Skeletal muscle tissue (tissue), 4 donors: ENCODE data around the gene UCP2. TPM values are rescaled to one million over a fixed set of nuclear protein-coding genes. Genes with fewer than 3 reads are reported as not detected.

Source experiments
- H3K27ac ChIP-seq: one replicate; pipeline ENCODE4 v1.7.0; 2013; ENCODE audit warnings: mild to moderate bottlenecking, low read depth, low read length, inconsistent platforms
- H3K27me3 ChIP-seq, 3 donors: one replicate each; pipeline ENCODE4 v1.7.0; 2013; ENCODE audit warnings: low read length in 3 of 3; ENCODE audit not compliant: control insufficient read depth in 3 of 3, insufficient read depth in 3 of 3
- H3K36me3 ChIP-seq, 3 donors: one replicate each; pipeline ENCODE4 v1.7.0; 2013; ENCODE audit warnings: low read length in 3 of 3; ENCODE audit not compliant: control insufficient read depth in 3 of 3, insufficient read depth in 3 of 3
- H3K4me1 ChIP-seq, 3 donors: one replicate each; pipeline ENCODE4 v1.7.0; 2013; ENCODE audit warnings: low read length in 3 of 3, mild to moderate bottlenecking in 3 of 3; ENCODE audit not compliant: control insufficient read depth in 3 of 3, insufficient read depth in 3 of 3
- H3K4me3 ChIP-seq, 3 donors: one replicate each; pipeline ENCODE4 v1.7.0; 2013; ENCODE audit warnings: low read length in 3 of 3
- H3K9ac ChIP-seq, 3 donors: one replicate each; pipeline ENCODE4 v1.7.0; 2013; ENCODE audit warnings: low read length in 3 of 3, mild to moderate bottlenecking in 3 of 3, moderate library complexity in 2 of 3, low read depth in 1 of 3
- H3K9me3 ChIP-seq, 3 donors: one replicate each; pipeline ENCODE4 v1.7.0; 2013; ENCODE audit warnings: low read length in 3 of 3; ENCODE audit not compliant: control insufficient read depth in 3 of 3
- total RNA-seq: library from RNA; depleted of rRNA; stranded (reverse); fragments of >200 nt; gene quantifications from one replicate; pipeline ENCODE4 v1.2.3, GENCODE V29; 2014
- donor health status: Osteomylitis.

UCP2 gene
- total RNA-seq, 1 donor from 2014 or later: 25.1 TPM

- H3K4me1 ChIP-seq: no peaks in the 10 kb centered on the region
- peaks cover 19 to 36% (median 29%) of the 10 kb centered on the region in 3 donors for H3K36me3 ChIP-seq
- H3K27ac ChIP-seq: no peak overlapping the region
- no peak overlapping the region for H3K4me3 ChIP-seq
- no peaks in the 10 kb centered on the region for H3K9me3 ChIP-seq
- no peak overlapping the region for H3K9ac ChIP-seq
- H3K27me3 ChIP-seq: no peaks in the 10 kb centered on the region
These were observed 51.5 kb downstream of the UCP2 start for GRCh38 chr11:73931039-73931645.

GRCh38 chr11:73929388-73929787 is 53.3 kb downstream of the UCP2 start:
- H3K9ac ChIP-seq: no peak overlapping the region
- no peak overlapping the region for H3K27ac ChIP-seq
- H3K27me3 ChIP-seq: no peaks in the 10 kb centered on the region
- H3K4me1 ChIP-seq: no peaks in the 10 kb centered on the region
- peaks cover 22 to 44% (median 36%) of the 10 kb centered on the region in 3 donors for H3K36me3 ChIP-seq
- H3K4me3 ChIP-seq: no peak overlapping the region
- H3K9me3 ChIP-seq: no peaks in the 10 kb centered on the region

Other genes with a start within 250 kb of the UCP2 start
- 87.2 TPM for gene RAB6A, start 221.8 kb downstream of the UCP2 start, total RNA-seq
- 25.6 TPM for gene MRPL48, start 195.0 kb downstream of the UCP2 start, total RNA-seq
- gene COA4, start 106.0 kb downstream of the UCP2 start, total RNA-seq: 73.1 TPM
- 17.2 TPM for gene PAAF1, start 105.8 kb downstream of the UCP2 start, total RNA-seq
- gene DNAJB13, start 31.8 kb downstream of the UCP2 start, total RNA-seq: not detected
- 1.6 TPM for gene UCP3, start 26.2 kb upstream of the UCP2 start, total RNA-seq
- gene C2CD3, start 188.2 kb upstream of the UCP2 start, total RNA-seq: 13.6 TPM
- 18.3 TPM for gene PPME1, start 188.4 kb upstream of the UCP2 start, total RNA-seq